ENCODE measurements around the gene DOCK2.

The DOCK2 gene

DNA sequence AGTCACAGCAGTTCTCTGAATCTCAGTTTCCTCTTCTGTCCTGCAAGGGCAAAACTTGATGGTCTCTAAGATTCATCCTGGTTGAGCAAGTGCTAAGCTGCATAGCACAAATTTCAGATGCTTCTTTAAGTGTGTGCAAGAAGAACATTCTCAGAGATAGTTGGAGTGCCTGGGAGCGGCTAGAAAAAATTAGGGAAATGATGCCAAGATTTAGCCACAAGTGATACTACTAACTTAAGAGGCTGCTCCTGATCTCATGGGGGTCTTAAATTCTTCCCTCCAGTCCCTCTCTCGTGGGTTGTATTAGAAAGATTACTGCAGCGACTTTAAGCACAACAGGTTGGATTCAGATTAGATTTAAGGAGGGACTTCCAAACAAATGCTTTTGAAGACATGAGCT is 319.1 kb downstream of the DOCK2 start:
- no peak for DNase-seq

DNA sequence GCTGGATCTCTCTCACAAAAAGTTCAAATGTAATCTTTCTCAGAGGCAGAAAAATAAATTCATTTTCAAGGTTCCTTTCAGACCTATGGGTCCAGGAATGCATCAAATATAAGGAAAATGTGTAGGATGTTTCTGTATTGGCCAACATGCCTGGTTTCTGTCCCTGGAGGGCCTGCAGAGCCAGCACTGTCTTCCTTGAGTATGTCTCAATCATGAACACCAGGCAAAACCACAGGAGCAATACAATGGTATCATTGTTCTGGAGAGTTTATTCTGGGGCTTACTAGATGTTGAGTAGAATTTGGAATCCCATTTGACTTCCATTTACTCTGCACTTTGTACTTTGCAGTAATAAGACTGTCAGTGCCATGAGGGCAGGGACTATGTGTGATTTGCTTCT is 319.7 kb downstream of the DOCK2 start:
- DNase-seq = no peak

DNA sequence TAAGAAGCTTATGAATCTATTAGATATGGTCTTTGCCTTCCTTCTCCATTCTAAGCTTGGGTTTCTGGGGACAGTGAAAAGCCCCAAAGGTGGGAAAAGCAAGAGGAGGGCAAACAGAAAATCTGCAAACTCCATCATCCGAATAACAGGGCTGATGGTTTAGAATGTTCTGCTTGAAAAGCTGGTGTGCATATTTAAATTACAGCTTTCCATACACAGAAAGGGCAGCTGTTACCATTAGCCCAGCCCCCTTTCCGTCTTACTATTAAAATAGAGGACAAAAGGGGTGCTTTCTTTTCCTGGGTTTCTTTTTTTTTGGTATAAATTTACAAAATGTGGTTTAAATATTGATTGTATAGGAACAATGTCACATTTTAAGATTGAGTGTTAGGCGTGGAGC is 321.2 kb downstream of the DOCK2 start:
- no peak for DNase-seq

DNA sequence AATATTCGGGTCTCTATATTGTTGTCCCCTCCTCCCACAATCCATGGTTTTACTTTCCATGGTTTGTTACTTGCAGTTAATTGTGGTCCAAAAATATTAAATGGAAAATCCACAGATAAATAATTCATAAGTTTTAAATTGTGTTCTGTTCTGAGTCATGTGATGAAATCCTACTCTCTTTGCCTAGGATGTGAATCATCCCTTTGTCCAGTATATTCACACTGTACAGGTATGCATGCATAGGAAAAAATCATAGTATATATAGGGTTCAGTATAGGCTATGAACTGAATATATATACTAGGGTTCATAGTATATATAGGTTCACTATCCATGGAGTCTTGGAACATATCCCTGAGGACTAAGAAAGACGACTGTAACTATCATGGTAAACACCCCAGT is 323.6 kb downstream of the DOCK2 start:
- DNase-seq = no peak

DNA sequence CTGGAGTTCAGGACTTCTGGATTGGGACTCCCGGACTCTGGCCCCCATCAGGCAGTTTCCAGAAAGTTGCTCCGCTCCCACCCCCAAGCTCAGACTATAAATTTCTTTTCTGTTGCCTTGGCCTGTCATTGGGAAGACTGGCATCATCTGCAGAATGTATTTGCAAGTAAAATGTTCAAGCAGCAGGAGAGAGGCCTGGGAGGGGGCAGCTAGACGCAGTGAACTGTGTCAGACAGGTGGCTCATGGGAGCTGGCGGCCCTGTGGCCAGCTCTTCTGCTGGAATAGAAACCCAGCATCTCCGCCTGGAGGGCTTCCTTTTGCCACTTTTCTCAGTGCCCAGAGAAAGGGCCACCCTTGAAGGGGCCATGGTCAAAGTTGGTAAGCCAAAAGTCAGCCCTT is 327.2 kb downstream of the DOCK2 start:
- no peak for DNase-seq

DNA sequence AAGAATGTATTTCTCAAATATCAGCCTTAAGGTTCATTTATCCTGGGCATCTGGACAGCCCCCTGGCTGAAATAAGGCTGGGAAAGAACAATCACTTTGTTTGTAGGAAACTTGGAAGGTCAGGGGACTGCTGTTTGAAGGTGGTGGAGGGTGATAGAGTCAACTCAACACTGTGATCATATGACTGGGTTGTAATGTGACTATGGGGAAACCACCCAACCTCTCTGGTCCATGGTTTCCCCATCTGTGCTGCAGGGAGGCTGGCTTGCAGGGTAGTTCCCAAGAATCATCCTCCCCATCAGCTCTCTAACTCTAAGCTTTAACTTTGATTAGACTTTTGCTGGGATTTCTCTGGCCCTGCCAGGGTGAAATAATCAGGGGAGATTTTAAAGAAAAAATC is 333.3 kb downstream of the DOCK2 start:
- no peak for DNase-seq

DNA sequence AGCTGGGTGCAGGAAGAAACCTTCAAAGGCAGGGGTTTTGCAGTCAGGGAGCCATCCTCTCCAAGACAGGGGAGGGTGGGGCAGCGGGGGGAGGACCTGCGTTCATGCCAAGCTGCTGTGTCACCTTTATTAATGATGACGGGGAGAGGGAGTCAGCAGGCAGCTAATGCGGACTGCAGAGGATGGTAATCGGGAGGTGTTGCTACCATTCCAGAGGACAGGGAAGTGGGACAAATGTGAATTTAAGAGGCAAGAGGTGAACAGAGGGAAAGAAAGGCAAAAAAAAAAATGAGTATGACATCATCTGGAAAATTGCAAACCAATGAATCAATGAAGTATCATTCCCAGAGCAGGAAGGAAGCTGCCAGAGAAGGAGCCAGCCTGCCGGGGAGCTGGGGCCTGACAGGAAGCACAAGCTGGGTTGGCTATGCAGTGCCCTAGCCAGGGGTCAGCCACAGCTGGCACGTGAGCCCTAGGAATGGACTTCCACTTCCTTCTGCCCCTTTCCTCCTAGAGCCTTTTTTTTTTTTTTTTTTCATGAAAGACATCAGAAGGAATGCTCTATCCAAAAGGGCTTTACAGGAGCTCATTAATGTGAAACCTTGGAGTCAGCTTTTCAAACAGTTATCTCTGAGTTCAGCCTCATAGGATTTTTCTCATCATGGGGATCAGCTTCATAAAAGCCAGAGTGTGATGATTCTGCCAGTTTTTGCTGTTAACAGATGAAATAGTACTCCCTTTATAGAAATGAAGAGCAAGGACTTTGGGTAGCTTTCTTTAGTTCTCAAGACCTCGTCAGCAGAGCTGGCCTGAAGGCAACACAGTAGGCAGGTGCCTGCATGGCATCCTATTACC is 334.1 kb downstream of the DOCK2 start:
- no peak for DNase-seq

DNA sequence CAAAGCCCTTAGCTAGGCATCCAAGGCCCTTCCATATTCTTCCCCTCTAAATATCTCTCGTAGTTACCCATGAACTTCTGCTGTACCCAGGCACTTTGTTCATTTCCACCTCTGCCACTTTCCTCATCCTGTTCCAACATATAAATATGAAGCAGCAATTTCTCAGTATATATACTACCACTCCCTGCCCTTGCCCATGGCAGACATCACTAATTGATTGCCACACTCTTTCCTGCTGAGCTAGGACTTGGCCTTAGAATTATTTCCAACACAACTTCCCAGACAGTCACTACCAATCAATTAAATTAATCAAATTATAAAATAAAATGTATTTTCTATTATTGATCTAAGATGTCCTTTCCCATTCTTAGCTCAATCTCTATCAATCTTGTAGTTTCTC is 334.7 kb downstream of the DOCK2 start:
- DNase-seq = no peak

GRCh38 chr5:169973056-169973455 is 336.0 kb downstream of the DOCK2 start:
- no peak for DNase-seq

DNA sequence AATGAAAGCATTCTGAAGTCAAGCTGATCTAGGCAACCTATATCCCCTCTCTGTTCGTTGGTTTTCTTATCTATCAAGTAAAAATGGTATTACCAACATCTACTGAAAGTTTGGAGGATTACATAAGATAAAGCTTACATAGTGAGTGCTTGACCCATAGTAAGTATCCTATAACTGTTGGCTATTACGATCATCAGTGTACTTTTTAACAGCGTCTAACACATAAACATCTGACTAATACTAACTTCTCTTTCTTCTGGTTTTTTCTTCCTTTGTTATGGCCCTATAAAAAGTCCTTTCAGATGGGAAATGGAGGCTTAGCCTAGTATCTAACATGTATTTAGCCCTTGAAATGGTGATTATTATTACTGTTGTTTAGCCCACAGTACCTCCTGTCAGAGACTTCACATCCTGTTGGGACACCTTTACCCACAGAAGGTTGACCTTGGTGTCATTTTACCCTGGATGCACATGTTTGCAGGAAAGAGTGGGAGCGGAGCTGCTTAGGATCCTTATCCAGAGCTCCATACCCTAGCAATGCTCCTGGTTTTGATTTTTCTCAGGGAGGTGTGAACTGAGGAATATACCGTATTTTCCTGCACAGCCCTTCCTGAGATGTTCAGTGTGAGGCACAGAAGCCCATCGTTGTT is 337.2 kb downstream of the DOCK2 start:
- no peak for DNase-seq

GRCh38 chr5:169978714-169979113 is 341.6 kb downstream of the DOCK2 start:
- no peak for DNase-seq

DNA sequence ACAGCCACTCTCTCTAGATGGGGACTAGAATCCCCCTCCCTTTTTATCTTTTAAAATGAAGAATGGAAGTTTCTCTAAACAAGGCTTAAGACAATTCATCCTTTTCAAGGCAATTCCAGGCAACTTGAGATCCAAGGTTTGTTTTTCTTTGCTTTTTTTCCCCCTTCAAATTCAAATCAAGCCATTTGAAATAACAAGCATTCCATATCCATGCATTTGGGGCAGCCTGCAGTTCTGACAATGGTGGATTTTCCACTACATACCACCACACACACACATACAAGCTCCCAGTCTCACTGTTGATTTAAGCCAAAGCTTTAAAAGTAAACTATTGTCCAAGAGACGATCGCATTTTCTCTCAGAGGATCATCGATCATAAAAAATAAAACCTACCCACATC is 342.8 kb downstream of the DOCK2 start:
- no peak for DNase-seq

- no peak for DNase-seq
Measured at GRCh38 chr5:169980418-169981053, 343.5 kb downstream of the DOCK2 start, which contains the start of gene INSYN2B. INSYN2B (minus strand) TSS chr5:169980495; CDS start chr5:169883898, 96,597 bp downstream.

DNA sequence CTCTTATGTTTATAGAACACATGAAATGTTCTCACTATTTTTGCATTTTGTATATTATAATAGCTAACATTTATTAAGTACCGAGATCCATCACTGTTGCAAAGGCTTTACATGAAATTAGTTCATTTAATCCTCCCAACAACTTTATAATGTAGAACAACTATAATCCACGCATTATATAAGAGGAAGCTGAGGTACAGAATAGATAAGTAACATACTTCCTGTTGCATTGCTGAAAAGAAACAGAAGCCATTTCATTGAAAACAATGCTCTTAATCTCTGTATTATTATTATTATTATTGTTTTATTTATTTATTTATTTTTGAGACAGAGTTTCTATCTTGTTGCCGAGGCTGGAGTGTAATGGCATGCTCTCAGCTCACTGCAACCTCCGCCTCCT is 351.1 kb downstream of the DOCK2 start:
- no peak for DNase-seq

- no peak for DNase-seq
Measured at GRCh38 chr5:169988947-169989346, 351.9 kb downstream of the DOCK2 start.

GRCh38 chr5:169989365-169989764 is 352.3 kb downstream of the DOCK2 start:
- no peak for DNase-seq

- no peak for DNase-seq
Measured at GRCh38 chr5:169991115-169991869, 354.2 kb downstream of the DOCK2 start.

GRCh38 chr5:169992789-169993484 is 355.9 kb downstream of the DOCK2 start:
- DNase-seq = no peak

- no peak for DNase-seq
Measured at GRCh38 chr5:169993485-169993790, 356.4 kb downstream of the DOCK2 start.

DNA sequence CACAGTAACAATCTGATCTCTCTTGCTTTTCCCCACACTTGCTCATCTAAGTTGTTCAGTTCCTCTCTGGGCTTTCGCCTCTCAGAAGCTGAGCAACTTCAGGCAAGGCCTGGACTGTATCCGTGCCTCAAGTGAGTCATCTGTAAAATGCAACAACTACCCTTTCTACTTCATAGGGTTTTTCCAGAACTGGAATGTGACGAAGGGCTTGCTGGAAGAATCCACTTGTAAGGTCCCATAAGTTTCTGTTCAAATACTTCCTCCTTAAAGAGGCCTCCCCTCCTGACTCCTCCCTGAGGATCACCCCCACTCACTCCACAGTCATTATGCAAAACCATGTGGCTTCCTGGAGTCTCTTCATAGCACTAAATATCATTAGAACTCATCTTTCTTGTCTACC is 360.7 kb downstream of the DOCK2 start:
- DNase-seq = no peak

- DNase-seq = no peak
Measured at GRCh38 chr5:169999621-170000020, 362.5 kb downstream of the DOCK2 start.

DNA sequence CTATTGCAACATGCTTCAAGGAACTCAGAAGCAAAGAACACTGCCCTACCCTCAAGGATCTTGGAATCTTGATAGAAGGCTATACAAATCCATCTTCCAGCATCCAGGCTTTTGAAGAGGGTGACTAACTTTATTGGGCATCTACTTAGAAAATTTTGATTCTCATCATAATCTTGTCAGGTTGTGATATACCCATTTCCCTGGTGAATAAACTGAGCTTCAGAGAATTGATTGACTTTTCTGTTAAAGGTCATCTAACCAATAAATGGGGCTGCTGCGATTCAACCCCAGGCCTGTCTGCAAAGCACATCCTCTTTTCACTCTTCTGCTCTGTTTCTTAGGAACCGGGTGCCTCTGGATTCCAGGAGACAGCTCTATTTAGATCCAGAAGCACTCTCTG is 363.1 kb downstream of the DOCK2 start:
- no peak for DNase-seq

DNA sequence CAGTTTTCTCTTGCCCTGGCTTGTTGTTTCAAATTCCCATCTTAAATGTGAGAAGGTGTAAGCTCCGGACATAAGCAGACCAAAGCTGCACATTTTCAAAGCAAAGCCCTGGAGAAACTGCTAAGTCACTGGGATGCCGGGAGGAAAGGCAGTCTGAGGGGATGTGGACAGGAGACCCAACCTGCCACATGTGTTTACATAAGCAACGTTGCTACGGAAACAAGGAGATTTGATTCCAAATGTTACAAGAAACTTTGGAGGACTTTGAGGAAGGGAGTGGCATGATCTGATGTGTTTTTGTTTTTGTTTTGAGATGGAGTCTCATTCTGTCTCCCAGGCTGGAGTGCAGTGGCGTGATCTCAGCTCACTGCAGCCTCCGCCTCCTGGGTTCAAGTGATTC is 368.9 kb downstream of the DOCK2 start:
- no peak for DNase-seq
